Iris pigment epithelial cell (primary cell): Measurements from ENCODE around the gene CCR8.
"Not testable (repeated sequence)": the region's sequence is repeated elsewhere in the genome, so short reads cannot be mapped to it uniquely, and the experiment has no call there.

Source experiments
- DNase-seq: peaks from one replicate; pipeline ENCODE4 v3.0.0-alpha.2; 2011; ENCODE audit warnings: low read depth

The CCR8 gene

DNA sequence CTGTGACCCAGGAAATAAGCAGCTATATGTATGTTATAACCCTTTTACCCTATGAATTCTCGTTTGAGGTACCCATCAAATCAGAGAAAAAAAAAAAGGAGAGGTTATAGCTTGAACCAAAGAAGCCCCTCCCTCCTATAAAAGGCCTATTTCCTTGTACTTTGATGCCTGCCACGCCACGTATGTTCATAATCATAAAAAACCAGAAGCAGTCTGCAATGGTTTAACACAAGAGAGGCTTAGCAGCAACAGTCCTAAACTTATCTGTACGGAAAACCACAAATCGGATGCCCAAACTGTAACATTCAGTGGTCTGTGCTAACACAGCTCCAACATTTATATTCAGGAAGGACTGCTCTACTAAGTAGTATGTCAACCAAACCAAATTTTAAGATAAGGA lies 21.2 kb downstream of the CCR8 start:
- no peak for DNase-seq

GRCh38 chr3:39351134-39351533 lies 21.6 kb downstream of the CCR8 start:
- not testable (repeated sequence) for DNase-seq

GRCh38 chr3:39353168-39353927 lies 23.8 kb downstream of the CCR8 start:
- not testable (repeated sequence) for DNase-seq

DNA sequence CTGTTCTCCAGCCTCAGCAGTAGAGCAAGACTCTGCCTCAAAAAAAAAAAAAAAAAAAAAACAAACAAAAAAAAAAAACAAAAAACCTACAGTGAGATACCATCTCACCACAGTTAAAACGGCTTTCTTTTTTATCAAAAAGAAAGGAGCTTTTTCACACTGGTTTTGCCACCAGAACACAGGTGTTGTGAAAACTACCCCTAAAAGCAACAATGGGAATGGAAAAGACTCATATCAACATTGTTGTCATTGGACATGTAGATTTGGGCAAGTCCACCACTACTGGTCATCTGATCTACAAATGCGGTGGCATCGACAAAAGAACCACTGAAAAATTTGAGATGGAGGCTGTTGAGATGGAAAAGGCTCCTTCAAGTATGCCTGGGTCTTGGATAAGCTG lies 28.8 kb downstream of the CCR8 start:
- DNase-seq = no peak

DNA sequence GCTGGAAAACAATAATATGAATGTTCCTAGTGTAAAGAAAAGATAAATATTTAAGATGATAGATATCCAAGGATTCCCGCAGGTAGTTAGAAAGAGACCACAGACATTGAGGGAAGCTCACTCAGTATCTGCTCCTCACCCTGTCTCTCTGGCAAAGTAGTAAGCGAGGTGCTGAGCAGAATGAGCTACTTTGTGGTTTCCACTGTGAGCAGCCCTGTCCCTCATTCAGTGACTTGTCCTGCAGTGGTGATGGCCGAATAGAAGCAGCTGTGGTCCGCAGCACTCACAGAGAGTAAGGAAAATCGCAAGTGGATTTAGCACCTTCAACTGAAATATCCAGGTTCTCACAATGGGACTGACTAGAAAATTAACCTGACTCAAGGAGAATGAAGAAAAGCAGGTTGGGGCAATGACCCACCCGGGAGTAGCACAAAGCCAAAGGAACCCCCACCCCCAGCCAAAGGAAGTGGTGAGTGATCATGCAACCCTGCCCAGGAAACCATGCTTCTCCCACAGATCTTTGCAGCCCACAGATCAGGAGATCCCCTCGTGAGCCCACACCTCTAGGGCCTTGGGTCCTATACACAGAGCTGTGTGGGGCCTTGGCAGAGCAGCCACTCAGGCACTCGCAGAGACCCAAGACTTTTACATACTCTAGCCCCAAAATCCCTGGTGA lies 31.9 kb downstream of the CCR8 start:
- DNase-seq = no peak

DNA sequence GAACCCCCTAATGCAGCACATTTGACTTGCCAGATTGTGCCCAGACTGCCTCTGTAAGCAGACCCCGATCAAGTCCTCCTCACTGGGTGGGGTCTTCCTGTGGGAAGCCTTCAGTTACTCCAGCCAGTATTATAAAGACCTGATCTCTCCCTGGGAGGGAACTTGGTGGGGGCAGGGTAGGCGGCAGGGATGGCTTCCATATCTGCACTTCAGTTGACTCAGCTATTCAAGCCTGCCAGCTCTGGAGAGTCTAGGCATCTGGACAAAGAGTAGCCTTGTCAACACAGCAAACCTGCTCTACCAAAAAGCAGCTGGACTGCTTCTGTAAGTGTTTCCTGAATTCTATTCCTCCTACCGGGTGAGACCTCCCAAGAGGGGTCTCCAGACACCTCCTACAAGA lies 32.7 kb downstream of the CCR8 start:
- no peak for DNase-seq

DNA sequence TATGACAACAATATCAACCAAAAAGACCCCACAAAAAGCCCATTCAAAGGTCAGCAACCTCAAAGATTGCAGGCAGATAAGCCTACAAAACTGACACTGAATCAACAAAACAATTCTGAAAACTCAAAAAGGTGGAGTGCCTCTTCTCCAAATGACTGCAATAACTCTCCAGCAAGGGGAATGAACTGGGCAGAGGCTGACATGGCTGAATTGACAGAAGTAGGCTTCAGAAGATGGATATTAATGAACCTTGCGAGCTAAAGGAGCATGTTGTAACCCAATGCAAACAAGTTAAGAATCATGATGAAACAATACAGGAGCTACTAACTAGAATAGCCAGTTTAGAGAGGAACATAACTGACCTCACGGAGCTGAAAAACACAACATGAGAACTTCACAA lies 33.3 kb downstream of the CCR8 start:
- no peak for DNase-seq

GRCh38 chr3:39370450-39370849 lies 40.9 kb downstream of the CCR8 start:
- DNase-seq = not testable (repeated sequence)

DNA sequence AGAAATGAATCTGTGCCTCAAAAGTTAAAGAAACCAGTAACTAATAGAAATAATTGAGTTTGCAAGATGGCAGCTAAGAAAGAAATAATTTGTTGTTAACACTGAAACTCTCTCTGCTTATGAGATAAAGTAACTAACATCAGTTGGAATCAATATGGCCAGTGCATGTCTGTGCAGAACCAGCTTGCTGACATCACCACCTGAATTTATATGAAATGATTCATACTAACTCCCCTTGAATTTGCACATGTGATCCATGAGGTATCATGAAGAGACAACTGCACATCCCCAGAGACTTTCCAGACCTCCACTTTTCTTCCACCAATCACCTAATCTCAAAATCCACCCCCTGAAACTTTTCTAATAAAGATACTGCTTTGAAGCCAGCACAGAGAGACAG lies 43.3 kb downstream of the CCR8 start:
- DNase-seq = no peak

DNA sequence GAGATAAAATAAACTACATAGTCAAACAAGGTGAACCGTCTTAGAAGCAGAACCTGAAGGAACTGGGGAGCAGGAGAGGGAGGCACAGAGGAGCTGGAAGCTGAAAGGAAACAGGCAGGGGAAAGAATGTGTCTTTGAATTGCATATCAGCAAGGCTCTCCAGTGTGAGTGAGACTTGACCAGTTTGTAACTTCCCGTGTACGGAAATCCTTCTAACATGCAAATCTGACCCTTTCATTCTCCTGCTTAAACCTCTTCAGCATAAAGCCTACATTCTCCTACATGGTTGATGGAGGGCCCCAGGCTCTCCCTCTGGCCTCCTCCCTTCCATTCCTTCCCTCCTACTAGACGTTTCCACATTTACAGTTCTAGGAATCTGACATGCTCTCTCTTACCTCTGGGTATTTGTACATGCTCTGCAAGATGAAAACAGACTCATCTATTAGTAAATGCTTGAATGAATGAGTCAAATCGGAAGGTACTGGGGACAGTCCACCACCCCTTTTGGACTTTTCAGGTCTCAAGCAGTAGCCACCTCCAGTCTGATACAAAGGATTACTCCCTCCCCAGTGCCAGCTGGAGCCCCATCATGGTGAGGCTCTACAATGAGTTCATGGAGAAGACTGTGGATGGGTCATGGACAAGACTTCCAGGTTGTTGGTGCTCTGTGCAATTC lies 47.6 kb downstream of the CCR8 start:
- DNase-seq = no peak

DNA sequence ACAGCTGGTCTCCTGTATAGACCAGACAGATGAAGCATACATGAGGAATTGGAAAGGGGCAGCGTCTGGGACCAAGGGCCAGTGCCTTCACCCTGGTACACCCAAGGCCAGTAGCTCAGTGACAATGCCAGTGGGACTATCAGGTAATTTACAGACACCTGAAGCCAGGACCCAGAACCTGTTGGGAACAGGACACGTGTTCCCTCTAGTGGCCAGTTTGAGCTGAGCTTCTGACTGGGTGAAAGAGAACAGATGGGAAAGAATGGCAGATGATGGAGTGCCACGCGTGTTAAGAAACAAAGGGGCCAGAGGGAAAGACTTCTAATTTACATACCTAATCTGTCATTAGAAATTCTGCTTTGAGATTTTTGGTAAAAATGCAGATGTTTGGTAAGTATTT lies 48.6 kb downstream of the CCR8 start:
- peak; percentile 39 for DNase-seq

GRCh38 chr3:39378957-39379777 lies 49.7 kb downstream of the CCR8 start:
- no peak for DNase-seq

- DNase-seq = no peak
Observed at GRCh38 chr3:39379778-39380155, 50.3 kb downstream of the CCR8 start.

DNA sequence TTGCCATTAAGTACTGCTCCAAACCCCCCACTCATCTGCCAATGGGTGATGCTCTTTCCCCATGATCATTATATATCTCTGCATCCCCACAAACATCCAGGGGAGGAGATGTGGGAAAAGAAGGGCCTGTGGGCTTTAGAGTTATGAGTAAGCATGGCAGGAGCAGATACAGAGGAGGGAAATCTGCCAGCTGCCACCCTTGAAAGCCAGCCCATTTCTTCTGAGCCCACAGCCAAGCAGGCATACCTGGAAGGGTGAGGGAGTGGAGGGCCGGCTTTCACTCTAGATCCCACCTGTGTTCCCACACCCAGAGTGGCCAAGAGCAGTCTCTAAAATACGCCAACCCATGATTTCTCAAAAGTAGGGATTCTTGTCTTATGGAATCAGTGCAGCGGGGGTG lies 51.9 kb downstream of the CCR8 start:
- DNase-seq = no peak
